Trophoblast cell (in vitro differentiated cells and primary cell): ENCODE results near the gene SLC4A11.

Source experiments
- DNase-seq, 2 donors: peaks; one replicate each; pipeline ENCODE4 v3.0.0-alpha.2; 2016
- H2AFZ ChIP-seq: 2 replicates; pipeline ENCODE4 v1.6.1; 2013; ENCODE audit warnings: low read length, moderate library complexity, mild to moderate bottlenecking; ENCODE audit not compliant: insufficient read depth, poor library complexity
- H2AK5ac ChIP-seq: 2 replicates; pipeline ENCODE4 v1.6.1; 2013; ENCODE audit warnings: mild to moderate bottlenecking, low read length
- H2BK120ac ChIP-seq: 2 replicates; pipeline ENCODE4 v1.6.1; 2013; ENCODE audit warnings: low read length, mild to moderate bottlenecking, moderate library complexity; ENCODE audit not compliant: insufficient read depth, poor library complexity
- H2BK12ac ChIP-seq: 2 replicates; pipeline ENCODE4 v1.6.1; 2013; ENCODE audit warnings: mild to moderate bottlenecking, low read length, moderate library complexity
- H2BK5ac ChIP-seq: 2 replicates; pipeline ENCODE4 v1.6.1; 2013; ENCODE audit warnings: low read length, low read depth, moderate library complexity, mild to moderate bottlenecking; ENCODE audit not compliant: poor library complexity
- H3K14ac ChIP-seq: 2 replicates; pipeline ENCODE4 v1.6.1; 2013; ENCODE audit warnings: mild to moderate bottlenecking, low read length
- H3K18ac ChIP-seq: 2 replicates; pipeline ENCODE4 v1.6.1; 2013; ENCODE audit warnings: mild to moderate bottlenecking, low read length
- H3K23ac ChIP-seq: 2 replicates; pipeline ENCODE4 v1.6.1; 2013; ENCODE audit warnings: low read length
- H3K27ac ChIP-seq: 2 replicates; pipeline ENCODE4 v1.5.1; 2013; ENCODE audit warnings: low read depth, mild to moderate bottlenecking, inconsistent platforms, low read length, moderate library complexity
- H3K27me3 ChIP-seq: 2 replicates; pipeline ENCODE4 v1.6.1; 2013; ENCODE audit warnings: inconsistent platforms, mild to moderate bottlenecking, low read length, moderate library complexity; ENCODE audit not compliant: insufficient read depth
- H3K36me3 ChIP-seq, 2 experiments: 1 replicate in 1 of 2; 2 replicates in 1 of 2; pipeline ENCODE4 v1.6.1; 2013; ENCODE audit warnings: low read length in 2 of 2, mild to moderate bottlenecking in 2 of 2, moderate library complexity in 1 of 2; ENCODE audit not compliant: insufficient read depth in 2 of 2, control insufficient read depth in 1 of 2
- H3K4ac ChIP-seq: 2 replicates; pipeline ENCODE4 v1.6.1; 2013; ENCODE audit warnings: low read depth, mild to moderate bottlenecking, low read length, moderate library complexity
- H3K4me1 ChIP-seq, 2 experiments: 1 replicate in 1 of 2; 2 replicates in 1 of 2; pipeline ENCODE4 v1.6.1; 2013; ENCODE audit warnings: low read length in 2 of 2, mild to moderate bottlenecking in 2 of 2, moderate library complexity in 1 of 2; ENCODE audit not compliant: insufficient read depth in 2 of 2, control insufficient read depth in 1 of 2
- H3K4me2 ChIP-seq: 2 replicates; pipeline ENCODE4 v1.6.1; 2013; ENCODE audit warnings: inconsistent platforms, mild to moderate bottlenecking, low read length, moderate library complexity
- H3K4me3 ChIP-seq: 2 replicates; pipeline ENCODE4 v1.5.1; 2013; ENCODE audit warnings: mild to moderate bottlenecking, low read depth, low read length, inconsistent platforms
- H3K79me1 ChIP-seq: one replicate; pipeline ENCODE4 v1.6.1; 2013; ENCODE audit warnings: low read length
- H3K79me2 ChIP-seq: 2 replicates; pipeline ENCODE4 v1.6.1; 2013; ENCODE audit warnings: low read length, mild to moderate bottlenecking; ENCODE audit not compliant: control insufficient read depth, insufficient read depth, poor library complexity
- H3K9ac ChIP-seq: 2 replicates; pipeline ENCODE4 v1.6.1; 2013; ENCODE audit warnings: mild to moderate bottlenecking, low read length
- H3K9me3 ChIP-seq: 2 replicates; pipeline ENCODE4 v1.6.1; 2013; ENCODE audit warnings: low read depth, mild to moderate bottlenecking, control low read depth, inconsistent platforms, low read length; ENCODE audit not compliant: insufficient read depth
- H4K12ac ChIP-seq: 2 replicates; pipeline ENCODE4 v1.6.1; 2013; ENCODE audit warnings: low read depth, mild to moderate bottlenecking, low read length, moderate library complexity
- H4K8ac ChIP-seq: 2 replicates; pipeline ENCODE4 v1.6.1; 2013; ENCODE audit warnings: low read depth, mild to moderate bottlenecking, low read length, moderate library complexity
- H4K91ac ChIP-seq: one replicate; pipeline ENCODE4 v1.6.1; 2013; ENCODE audit warnings: low read depth, mild to moderate bottlenecking, low read length, moderate library complexity
- WGBS: extraction: QIAGEN DNeasy Blood & Tissue Kit; methylation state at CpG from one replicate; pipeline ENCODE4 v1.1.7; 2013; ENCODE audit warnings: missing lambda C conversion rate; ENCODE audit not compliant: insufficient read length, insufficient coverage; ENCODE audit errors: extremely low coverage; 5-methylcytosine and 5-hydroxymethylcytosine counted together

SLC4A11 gene

GRCh38 chr20:3237958-3238615 is 903 bp downstream of the SLC4A11 start:
- WGBS, result no CpG with 5 or more reads among the region's 59 CpGs
- Histone ChIP-seq H4K8ac (no peak overlapping the region), H3K79me2 (peaks cover 2% of the 10 kb centered on the region), H2BK12ac (no peak overlapping the region), H2BK5ac (no peak overlapping the region), H3K4me3 (peak overlapping the region; percentile 2), H3K79me1 (peaks cover 9% of the 10 kb centered on the region), H3K23ac (no peak overlapping the region), H2BK120ac (no peak overlapping the region), H3K9me3 (no peaks in the 10 kb centered on the region), H2AK5ac (no peak overlapping the region), H3K4ac (no peak overlapping the region), H3K14ac (no peak overlapping the region), H3K4me1 (peaks cover 11 to 12% of the 10 kb centered on the region in 2 experiments), H3K18ac (no peak overlapping the region), H3K36me3 (no peaks in the 10 kb centered on the region), H4K12ac (no peak overlapping the region), H4K91ac (no peak overlapping the region), H2AFZ (peak overlapping the region; percentile 8), H3K4me2 (peak overlapping the region; percentile 68), H3K9ac (no peak overlapping the region), H3K27me3 (peaks cover 37% of the 10 kb centered on the region), H3K27ac (no peak overlapping the region)
- no peak for DNase-seq

- no peaks in the 10 kb centered on the region for H3K9me3 ChIP-seq
- peaks cover 2% of the 10 kb centered on the region for H3K79me2 ChIP-seq
- H3K18ac ChIP-seq, result no peak overlapping the region
- H4K91ac ChIP-seq, result no peak overlapping the region
- no peak overlapping the region for H3K4ac ChIP-seq
- H3K36me3 ChIP-seq, result no peaks in the 10 kb centered on the region
- DNase-seq, result peak; percentile 50 to 81
- no peak overlapping the region for H2BK12ac ChIP-seq
- H2AFZ ChIP-seq, result no peak overlapping the region
- no peak overlapping the region for H3K27ac ChIP-seq
- peaks cover 11 to 12% of the 10 kb centered on the region in 2 experiments for H3K4me1 ChIP-seq
- no peak overlapping the region for H3K4me2 ChIP-seq
- H2AK5ac ChIP-seq, result no peak overlapping the region
- peaks cover 37% of the 10 kb centered on the region for H3K27me3 ChIP-seq
- WGBS, result no CpG with 5 or more reads among the region's 25 CpGs
- no peak overlapping the region for H3K14ac ChIP-seq
- no peak overlapping the region for H3K9ac ChIP-seq
- no peak overlapping the region for H3K4me3 ChIP-seq
- H4K8ac ChIP-seq, result no peak overlapping the region
- no peak overlapping the region for H4K12ac ChIP-seq
- H2BK120ac ChIP-seq, result no peak overlapping the region
- no peak overlapping the region for H2BK5ac ChIP-seq
- H3K23ac ChIP-seq, result no peak overlapping the region
- H3K79me1 ChIP-seq, result peaks cover 9% of the 10 kb centered on the region
Measured at GRCh38 chr20:3237011-3237957, 1.7 kb downstream of the SLC4A11 start.

GRCh38 chr20:3235666-3236324 is 3.2 kb downstream of the SLC4A11 start:
- Histone ChIP-seq H2BK120ac (no peak overlapping the region), H3K79me1 (peaks cover 9% of the 10 kb centered on the region), H3K27me3 (peaks cover 37% of the 10 kb centered on the region), H3K36me3 (no peaks in the 10 kb centered on the region), H2BK5ac (no peak overlapping the region), H2AFZ (no peak overlapping the region), H4K91ac (no peak overlapping the region), H3K4ac (no peak overlapping the region), H3K14ac (no peak overlapping the region), H3K4me3 (no peak overlapping the region), H3K23ac (no peak overlapping the region), H3K4me1 (peaks cover 11 to 12% of the 10 kb centered on the region in 2 experiments), H4K12ac (no peak overlapping the region), H2AK5ac (no peak overlapping the region), H3K9ac (no peak overlapping the region), H3K9me3 (no peaks in the 10 kb centered on the region), H4K8ac (no peak overlapping the region), H3K27ac (no peak overlapping the region), H3K4me2 (no peak overlapping the region), H3K18ac (no peak overlapping the region), H2BK12ac (no peak overlapping the region), H3K79me2 (peaks cover 2% of the 10 kb centered on the region)
- WGBS, result no CpG with 5 or more reads among the region's 4 CpGs
- peak; percentile 42 to 52 for DNase-seq

- H2AFZ ChIP-seq, result no peak overlapping the region
- no peaks in the 10 kb centered on the region for H3K36me3 ChIP-seq
- H4K12ac ChIP-seq, result no peak overlapping the region
- no peak for DNase-seq
- no peak overlapping the region for H3K14ac ChIP-seq
- no peaks in the 10 kb centered on the region for H3K79me2 ChIP-seq
- peaks cover 25% of the 10 kb centered on the region for H3K27me3 ChIP-seq
- H3K4me3 ChIP-seq, result no peak overlapping the region
- H3K9me3 ChIP-seq, result no peaks in the 10 kb centered on the region
- H2BK5ac ChIP-seq, result no peak overlapping the region
- no peak overlapping the region for H2BK12ac ChIP-seq
- H3K23ac ChIP-seq, result no peak overlapping the region
- no peaks in the 10 kb centered on the region for H3K79me1 ChIP-seq
- no peak overlapping the region for H3K4me2 ChIP-seq
- H4K8ac ChIP-seq, result no peak overlapping the region
- no peak overlapping the region for H2BK120ac ChIP-seq
- H3K18ac ChIP-seq, result no peak overlapping the region
- no peak overlapping the region for H3K4ac ChIP-seq
- no CpG with 5 or more reads among the region's 25 CpGs for WGBS
- H4K91ac ChIP-seq, result no peak overlapping the region
- no peak overlapping the region for H3K27ac ChIP-seq
- no peak overlapping the region for H2AK5ac ChIP-seq
- H3K9ac ChIP-seq, result no peak overlapping the region
- peaks cover 4 to 6% of the 10 kb centered on the region in 2 experiments for H3K4me1 ChIP-seq
Measured at GRCh38 chr20:3233991-3234498, 4.9 kb downstream of the SLC4A11 start.
